Measurements from ENCODE around the gene CEACAM5.

CEACAM5 gene

DNA sequence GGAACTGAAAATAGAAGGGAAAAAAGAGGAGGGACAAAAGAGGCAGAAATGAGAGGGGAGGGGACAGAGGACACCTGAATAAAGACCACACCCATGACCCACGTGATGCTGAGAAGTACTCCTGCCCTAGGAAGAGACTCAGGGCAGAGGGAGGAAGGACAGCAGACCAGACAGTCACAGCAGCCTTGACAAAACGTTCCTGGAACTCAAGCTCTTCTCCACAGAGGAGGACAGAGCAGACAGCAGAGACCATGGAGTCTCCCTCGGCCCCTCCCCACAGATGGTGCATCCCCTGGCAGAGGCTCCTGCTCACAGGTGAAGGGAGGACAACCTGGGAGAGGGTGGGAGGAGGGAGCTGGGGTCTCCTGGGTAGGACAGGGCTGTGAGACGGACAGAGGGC lies at the start of gene CEACAM5:
CEACAM5 (plus strand) TSS at position 146 of the 400 bp plus-strand sequence; CDS start at position 252, 106 bp downstream.
- DNase-seq, result no peak

DNA sequence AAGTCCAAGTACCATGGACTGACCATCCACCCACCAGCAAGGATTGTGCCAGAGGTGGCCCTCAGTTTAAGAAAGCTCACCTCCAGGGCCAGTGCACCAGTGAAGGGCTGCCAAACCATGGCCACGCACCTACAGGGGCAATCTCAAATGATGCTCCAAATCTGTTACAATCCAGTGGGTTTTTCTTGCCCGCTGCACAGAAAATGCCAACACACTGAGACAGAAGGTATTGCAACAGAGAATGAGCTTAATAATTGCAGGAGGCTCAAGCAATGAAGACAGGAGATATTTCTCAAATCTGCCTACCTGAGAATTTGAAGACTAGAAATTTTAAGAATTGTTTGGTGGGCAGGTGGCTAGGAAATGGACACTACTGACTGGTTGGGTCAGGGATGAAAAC lies 42.4 kb upstream of the CEACAM5 start:
- DNase-seq, result no peak

DNA sequence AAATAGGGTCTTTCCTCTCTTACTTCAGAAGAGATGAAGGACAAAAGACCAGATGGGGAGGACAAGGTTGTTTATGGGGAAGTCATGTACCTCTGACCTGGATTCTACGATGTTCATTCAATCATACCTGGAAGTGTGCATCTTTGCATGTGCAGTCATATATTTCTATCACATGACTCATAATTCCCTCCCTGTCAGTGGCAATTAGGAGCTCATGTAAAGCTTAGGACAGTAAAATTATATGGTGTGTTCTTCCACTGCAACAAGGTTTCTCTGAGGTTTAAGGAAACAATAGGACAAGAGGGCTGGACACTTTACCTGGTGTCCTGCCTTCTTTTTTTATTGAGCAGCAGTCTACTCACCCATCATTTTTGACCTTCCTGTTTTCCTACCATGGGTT lies 40.1 kb upstream of the CEACAM5 start:
- DNase-seq, result no peak

DNA sequence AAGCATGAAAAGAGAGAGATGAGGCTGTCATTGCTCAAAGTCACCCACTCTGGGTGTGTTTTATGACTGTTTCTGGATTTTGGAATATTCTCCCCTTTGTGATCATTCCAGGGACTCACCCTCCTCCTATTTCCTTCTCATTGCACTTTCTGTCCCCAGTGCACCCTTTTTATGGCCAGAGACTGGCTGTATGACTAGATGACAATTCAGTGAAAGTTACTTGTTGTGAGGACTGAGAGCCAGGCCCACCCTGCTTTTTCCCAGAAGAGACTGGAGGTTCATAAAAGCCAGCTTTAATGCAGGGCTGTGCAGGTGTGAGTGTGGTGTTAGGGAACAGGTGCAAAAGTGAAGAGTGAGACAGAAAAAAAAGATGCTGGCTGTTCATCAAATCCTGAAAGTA lies 37.7 kb upstream of the CEACAM5 start:
- no peak for DNase-seq

DNA sequence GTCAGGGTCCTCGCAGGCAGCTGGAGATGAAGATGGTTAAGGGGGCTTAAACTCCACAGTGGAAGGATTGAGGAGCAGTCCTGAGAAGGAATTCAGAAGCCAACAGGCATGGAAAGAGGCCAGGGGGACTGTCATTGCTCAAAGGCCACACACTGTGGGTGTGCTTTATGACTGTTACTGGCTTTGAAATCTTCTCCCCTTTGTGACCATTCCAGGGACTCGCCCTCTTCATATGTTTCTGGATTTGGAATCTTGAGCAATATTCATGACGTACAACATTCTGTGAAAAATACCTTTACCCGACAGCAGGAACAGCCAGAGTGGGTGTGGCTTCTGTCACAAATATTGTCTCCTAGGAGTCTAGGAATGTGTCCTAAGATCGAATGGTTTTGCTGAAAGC lies 36.9 kb upstream of the CEACAM5 start:
- no peak for DNase-seq

DNA sequence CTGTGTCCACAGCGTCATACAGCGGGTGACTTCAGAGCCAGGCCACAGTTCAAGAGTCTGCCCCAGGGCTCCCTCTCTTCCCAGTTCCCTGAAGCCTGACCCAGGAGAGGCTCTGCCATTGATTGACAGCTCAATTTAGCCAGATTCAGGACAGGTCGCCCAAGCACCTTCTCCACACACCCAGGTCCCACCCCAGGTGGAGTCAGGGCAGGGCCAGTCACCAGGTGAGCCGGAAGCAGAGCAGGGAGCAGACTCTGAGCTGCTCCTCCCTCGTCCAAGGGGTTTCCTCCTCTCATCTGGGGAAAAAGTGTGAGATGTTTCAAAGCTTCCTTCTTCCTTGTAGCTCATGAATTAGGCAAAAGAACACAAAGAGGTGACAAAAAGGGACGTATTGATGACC lies 26.0 kb upstream of the CEACAM5 start:
- DNase-seq, result no peak

DNA sequence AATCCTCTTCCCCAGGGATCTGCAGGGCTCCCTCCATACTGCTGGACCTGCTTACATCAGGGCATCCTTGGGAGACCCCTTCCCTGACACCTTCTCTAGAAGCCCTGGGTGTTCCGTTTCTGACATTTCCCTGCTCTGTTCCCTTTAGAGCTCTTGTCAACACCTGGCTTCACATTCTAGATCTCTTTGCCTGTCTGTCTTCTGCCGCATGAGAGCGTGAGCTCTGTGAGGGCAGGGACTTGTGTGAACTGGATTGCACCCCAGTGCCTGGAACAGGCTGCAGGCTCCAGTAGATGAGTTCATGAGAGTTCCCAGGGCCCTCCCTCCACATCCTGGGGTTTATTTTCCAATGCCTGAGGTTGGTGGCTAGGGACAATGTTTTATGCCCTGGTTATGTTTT lies 21.0 kb upstream of the CEACAM5 start:
- no peak for DNase-seq

DNA sequence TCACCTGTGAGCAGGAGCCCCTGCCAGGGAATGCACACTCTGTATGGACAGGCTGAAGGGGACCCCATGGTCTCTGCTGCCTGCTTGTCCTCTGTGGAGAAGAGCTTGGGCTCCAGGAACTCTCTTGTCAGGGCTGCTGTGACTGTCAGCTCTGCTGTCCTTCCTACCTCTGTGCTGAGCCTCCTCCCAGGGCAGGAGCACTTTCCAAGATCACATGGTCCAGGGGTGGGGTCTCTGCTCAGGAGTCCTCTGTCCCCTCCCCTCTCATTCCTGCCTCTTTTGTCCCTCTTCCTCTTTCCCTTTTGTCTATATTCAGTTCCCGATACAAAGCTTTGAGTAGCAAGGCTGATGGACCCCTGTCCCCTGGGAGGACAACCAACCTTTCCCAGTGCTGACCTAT lies 20.3 kb upstream of the CEACAM5 start, which contains the start of gene CEACAM7:
CEACAM7 (minus strand) TSS at position 173 of the 400 bp plus-strand sequence; CDS start at position 68, 105 bp downstream.
- no peak for DNase-seq

DNA sequence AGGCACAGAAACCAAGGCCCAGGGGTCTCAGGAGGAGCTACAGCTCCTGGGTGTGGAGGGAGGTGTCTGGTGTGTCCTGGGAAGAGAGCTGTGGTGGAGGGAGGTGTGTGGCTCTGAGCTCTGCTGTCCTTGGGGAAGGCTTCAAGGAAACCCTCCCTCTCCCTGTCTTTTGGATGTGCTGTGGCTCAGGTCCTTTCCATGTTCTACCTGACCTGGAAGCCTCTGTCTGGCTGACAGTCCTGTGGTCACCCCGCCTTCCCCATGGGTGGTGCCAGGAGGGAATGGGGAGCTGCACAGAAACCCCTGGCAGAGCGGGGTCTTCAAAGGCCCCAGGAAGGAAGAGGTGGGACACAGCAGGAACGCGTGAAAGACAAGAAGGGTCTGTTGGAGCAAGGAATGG lies 19.7 kb upstream of the CEACAM5 start:
- DNase-seq, result no peak

DNA sequence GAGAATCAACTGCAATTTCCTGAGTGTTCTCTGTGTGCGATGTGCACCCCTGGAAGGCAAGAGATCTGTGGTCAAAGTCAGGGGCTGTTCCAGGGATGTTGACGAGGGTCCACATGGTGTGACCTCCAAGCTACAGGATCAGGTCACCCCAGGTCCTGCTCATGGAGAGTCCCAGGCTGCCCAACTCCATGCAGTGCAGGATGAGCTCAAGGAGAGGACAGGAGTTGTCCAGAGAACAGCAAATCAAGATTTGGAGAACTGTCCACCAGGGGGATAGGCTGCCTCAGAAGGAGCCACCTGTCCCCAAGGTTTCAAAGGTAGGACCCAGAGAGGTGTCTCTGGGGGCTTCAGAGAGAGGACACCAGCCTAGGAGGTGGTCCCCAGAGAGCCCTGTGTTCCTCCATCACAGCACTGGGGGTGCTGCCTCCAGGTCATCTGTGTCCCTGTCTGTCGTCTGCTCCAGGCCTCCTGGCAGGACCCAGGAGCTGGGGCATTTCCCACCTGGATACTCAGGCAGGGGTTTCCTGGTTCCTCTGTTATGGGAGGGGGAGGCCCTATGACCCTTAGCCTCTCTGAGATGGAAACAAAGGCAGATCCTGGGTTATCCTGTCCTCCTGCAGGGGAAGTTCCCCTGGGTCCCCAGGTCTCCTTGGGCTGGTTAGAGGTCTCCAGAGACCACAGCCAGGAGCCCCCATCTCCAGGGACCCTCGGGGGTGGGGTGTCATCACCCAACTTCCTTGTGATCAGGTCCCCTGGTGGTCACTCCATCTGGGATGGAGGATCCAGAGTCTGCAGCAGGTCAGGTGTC lies 18.2 kb upstream of the CEACAM5 start:
- DNase-seq, result no peak

DNA sequence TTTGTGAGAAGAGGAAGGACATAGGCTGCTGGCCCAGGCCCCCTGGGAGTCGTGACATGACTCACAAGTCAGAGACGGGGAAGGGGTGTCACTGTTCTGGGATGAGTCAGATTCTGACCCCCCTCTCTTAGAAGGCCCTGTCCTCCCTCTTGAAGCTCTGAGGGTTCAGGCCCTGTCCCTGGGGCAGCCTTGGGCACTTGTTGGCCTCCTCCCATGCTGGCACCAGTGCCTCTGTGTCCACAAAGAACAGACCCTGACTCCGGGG lies 17.7 kb upstream of the CEACAM5 start:
- no peak for DNase-seq

DNA sequence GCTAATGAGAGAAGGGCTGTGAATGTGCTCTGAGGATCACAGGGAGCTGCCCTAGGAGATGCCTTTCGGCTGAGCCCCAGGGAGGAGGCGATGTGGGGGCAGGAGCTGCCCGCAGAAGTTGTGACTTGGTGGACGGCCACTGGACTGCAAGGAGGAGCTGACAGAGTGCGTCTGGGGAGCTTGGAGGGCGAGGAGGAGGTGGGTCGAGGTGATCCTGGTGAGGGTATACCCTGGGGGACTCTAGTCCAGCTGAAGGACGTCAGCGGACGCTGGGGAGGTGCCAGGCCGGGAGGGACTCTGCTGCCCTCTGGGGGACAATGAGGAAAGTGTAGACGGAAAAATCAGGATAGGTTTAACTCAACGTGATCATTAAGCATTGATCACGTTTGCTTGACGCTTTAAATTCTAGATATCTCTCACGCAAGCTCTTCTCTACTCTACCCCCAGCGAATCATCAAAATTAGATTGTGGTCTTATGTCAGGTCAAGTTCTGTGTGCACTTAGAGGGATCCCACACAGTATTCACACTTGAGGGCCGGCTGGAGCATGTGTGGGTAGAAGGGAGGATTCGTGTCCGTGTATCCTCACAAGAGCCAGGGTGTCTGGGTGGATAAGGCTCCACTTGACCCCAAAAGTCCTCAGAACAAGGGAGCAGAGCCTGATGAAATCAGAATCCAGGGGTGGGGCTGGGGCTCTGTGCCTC lies 17.0 kb upstream of the CEACAM5 start:
- DNase-seq, result no peak

DNA sequence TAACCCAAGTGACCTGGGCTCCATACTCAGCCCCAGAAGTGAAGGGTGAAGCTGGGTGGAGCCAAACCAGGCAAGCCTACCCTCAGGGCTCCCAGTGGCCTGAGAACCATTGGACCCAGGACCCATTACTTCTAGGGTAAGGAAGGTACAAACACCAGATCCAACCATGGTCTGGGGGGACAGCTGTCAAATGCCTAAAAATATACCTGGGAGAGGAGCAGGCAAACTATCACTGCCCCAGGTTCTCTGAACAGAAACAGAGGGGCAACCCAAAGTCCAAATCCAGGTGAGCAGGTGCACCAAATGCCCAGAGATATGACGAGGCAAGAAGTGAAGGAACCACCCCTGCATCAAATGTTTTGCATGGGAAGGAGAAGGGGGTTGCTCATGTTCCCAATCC lies 14.2 kb upstream of the CEACAM5 start:
- DNase-seq, result no peak

DNA sequence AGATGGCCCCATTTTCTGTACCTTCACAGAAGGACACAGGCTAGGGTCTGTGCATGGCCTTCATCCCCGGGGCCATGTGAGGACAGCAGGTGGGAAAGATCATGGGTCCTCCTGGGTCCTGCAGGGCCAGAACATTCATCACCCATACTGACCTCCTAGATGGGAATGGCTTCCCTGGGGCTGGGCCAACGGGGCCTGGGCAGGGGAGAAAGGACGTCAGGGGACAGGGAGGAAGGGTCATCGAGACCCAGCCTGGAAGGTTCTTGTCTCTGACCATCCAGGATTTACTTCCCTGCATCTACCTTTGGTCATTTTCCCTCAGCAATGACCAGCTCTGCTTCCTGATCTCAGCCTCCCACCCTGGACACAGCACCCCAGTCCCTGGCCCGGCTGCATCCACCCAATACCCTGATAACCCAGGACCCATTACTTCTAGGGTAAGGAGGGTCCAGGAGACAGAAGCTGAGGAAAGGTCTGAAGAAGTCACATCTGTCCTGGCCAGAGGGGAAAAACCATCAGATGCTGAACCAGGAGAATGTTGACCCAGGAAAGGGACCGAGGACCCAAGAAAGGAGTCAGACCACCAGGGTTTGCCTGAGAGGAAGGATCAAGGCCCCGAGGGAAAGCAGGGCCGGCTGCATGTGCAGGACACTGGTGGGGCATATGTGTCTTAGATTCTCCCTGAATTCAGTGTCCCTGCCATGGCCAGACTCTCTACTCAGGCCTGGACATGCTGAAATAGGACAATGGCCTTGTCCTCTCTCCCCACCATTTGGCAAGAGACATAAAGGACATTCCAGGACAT lies 13.4 kb upstream of the CEACAM5 start:
- no peak for DNase-seq

DNA sequence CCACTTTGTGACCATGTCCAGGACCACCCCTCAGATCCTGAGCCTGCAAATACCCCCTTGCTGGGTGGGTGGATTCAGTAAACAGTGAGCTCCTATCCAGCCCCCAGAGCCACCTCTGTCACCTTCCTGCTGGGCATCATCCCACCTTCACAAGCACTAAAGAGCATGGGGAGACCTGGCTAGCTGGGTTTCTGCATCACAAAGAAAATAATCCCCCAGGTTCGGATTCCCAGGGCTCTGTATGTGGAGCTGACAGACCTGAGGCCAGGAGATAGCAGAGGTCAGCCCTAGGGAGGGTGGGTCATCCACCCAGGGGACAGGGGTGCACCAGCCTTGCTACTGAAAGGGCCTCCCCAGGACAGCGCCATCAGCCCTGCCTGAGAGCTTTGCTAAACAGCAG lies 12.7 kb upstream of the CEACAM5 start:
- DNase-seq, result no peak

DNA sequence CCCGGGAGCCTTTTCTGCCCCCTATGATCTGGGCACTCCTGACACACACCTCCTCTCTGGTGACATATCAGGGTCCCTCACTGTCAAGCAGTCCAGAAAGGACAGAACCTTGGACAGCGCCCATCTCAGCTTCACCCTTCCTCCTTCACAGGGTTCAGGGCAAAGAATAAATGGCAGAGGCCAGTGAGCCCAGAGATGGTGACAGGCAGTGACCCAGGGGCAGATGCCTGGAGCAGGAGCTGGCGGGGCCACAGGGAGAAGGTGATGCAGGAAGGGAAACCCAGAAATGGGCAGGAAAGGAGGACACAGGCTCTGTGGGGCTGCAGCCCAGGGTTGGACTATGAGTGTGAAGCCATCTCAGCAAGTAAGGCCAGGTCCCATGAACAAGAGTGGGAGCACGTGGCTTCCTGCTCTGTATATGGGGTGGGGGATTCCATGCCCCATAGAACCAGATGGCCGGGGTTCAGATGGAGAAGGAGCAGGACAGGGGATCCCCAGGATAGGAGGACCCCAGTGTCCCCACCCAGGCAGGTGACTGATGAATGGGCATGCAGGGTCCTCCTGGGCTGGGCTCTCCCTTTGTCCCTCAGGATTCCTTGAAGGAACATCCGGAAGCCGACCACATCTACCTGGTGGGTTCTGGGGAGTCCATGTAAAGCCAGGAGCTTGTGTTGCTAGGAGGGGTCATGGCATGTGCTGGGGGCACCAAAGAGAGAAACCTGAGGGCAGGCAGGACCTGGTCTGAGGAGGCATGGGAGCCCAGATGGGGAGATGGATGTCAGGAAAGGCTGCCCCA lies 11.8 kb upstream of the CEACAM5 start:
- DNase-seq, result no peak

DNA sequence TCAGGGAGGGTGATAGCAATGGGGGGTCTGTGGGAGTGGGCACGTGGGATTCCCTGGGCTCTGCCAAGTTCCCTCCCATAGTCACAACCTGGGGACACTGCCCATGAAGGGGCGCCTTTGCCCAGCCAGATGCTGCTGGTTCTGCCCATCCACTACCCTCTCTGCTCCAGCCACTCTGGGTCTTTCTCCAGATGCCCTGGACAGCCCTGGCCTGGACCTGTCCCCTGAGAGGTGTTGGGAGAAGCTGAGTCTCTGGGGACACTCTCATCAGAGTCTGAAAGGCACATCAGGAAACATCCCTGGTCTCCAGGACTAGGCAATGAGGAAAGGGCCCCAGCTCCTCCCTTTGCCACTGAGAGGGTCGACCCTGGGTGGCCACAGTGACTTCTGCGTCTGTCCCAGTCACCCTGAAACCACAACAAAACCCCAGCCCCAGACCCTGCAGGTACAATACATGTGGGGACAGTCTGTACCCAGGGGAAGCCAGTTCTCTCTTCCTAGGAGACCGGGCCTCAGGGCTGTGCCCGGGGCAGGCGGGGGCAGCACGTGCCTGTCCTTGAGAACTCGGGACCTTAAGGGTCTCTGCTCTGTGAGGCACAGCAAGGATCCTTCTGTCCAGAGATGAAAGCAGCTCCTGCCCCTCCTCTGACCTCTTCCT lies 11.1 kb upstream of the CEACAM5 start:
- no peak for DNase-seq

DNA sequence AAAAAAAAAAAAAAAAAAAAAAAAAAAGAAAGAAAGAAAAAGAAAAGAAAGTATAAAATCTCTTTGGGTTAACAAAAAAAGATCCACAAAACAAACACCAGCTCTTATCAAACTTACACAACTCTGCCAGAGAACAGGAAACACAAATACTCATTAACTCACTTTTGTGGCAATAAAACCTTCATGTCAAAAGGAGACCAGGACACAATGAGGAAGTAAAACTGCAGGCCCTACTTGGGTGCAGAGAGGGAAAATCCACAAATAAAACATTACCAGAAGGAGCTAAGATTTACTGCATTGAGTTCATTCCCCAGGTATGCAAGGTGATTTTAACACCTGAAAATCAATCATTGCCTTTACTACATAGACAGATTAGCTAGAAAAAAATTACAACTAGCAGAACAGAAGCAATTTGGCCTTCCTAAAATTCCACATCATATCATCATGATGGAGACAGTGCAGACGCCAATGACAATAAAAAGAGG lies 9.6 kb upstream of the CEACAM5 start:
- DNase-seq, result no peak

DNA sequence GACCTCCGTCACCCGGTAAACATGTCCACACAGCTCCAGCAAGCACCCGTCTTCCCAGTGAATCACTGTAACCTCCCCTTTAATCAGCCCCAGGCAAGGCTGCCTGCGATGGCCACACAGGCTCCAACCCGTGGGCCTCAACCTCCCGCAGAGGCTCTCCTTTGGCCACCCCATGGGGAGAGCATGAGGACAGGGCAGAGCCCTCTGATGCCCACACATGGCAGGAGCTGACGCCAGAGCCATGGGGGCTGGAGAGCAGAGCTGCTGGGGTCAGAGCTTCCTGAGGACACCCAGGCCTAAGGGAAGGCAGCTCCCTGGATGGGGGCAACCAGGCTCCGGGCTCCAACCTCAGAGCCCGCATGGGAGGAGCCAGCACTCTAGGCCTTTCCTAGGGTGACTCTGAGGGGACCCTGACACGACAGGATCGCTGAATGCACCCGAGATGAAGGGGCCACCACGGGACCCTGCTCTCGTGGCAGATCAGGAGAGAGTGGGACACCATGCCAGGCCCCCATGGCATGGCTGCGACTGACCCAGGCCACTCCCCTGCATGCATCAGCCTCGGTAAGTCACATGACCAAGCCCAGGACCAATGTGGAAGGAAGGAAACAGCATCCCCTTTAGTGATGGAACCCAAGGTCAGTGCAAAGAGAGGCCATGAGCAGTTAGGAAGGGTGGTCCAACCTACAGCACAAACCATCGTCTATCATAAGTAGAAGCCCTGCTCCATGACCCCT lies 9.0 kb upstream of the CEACAM5 start:
- no peak for DNase-seq

DNA sequence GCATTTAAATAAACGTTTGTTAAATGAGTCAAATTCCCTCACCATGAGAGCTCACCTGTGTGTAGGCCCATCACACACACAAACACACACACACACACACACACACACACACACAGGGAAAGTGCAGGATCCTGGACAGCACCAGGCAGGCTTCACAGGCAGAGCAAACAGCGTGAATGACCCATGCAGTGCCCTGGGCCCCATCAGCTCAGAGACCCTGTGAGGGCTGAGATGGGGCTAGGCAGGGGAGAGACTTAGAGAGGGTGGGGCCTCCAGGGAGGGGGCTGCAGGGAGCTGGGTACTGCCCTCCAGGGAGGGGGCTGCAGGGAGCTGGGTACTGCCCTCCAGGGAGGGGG lies 8.5 kb upstream of the CEACAM5 start:
- DNase-seq, result no peak

DNA sequence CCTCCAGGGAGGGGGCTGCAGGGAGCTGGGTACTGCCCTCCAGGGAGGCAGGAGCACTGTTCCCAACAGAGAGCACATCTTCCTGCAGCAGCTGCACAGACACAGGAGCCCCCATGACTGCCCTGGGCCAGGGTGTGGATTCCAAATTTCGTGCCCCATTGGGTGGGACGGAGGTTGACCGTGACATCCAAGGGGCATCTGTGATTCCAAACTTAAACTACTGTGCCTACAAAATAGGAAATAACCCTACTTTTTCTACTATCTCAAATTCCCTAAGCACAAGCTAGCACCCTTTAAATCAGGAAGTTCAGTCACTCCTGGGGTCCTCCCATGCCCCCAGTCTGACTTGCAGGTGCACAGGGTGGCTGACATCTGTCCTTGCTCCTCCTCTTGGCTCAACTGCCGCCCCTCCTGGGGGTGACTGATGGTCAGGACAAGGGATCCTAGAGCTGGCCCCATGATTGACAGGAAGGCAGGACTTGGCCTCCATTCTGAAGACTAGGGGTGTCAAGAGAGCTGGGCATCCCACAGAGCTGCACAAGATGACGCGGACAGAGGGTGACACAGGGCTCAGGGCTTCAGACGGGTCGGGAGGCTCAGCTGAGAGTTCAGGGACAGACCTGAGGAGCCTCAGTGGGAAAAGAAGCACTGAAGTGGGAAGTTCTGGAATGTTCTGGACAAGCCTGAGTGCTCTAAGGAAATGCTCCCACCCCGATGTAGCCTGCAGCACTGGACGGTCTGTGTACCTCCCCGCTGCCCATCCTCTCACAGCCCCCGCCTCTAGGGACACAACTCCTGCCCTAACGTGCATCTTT lies 7.8 kb upstream of the CEACAM5 start:
- no peak for DNase-seq

All from activated naive CD4-positive, alpha-beta T cell treated with anti-CD3 and anti-CD28 coated beads, Interleukin-2, amount 50 U/mL, for 16 hours (primary cell).